GM21381 (cell line): ENCODE measurements around the gene SLC26A1.

Experiments used
- ATAC-seq: cut with Tn5 transposase; IDR thresholded peaks from one replicate; pipeline ENCODE4 v1.9.1; 2021; ENCODE audit warnings: mild to moderate bottlenecking, moderate library complexity; ENCODE audit not compliant: unreplicated experiment

The SLC26A1 gene

GRCh38 chr4:1015179-1015578 is 22.0 kb upstream of the SLC26A1 start:
- ATAC-seq, result no peak

GRCh38 chr4:1014291-1015167 is 21.3 kb upstream of the SLC26A1 start:
- no peak for ATAC-seq

- no peak for ATAC-seq
Measured at GRCh38 chr4:1013225-1014073, 20.2 kb upstream of the SLC26A1 start.

- ATAC-seq, result no peak
Measured at GRCh38 chr4:1012034-1012739, 19.0 kb upstream of the SLC26A1 start.

GRCh38 chr4:1011666-1012033 is 18.4 kb upstream of the SLC26A1 start:
- peak; percentile 2 for ATAC-seq

GRCh38 chr4:1011022-1011665 is 17.9 kb upstream of the SLC26A1 start, which contains the start of gene FGFRL1:
Gene FGFRL1, plus strand, starts transcription at chr4:1011626. Its CDS starts 860 bp downstream, at chr4:1012486.
- ATAC-seq, result peak; percentile 37

GRCh38 chr4:1010395-1011021 is 17.3 kb upstream of the SLC26A1 start:
- ATAC-seq, result no peak

GRCh38 chr4:1009542-1010394 is 16.6 kb upstream of the SLC26A1 start:
- ATAC-seq, result peak; percentile 51

GRCh38 chr4:1008840-1009541 is 15.8 kb upstream of the SLC26A1 start:
- ATAC-seq, result peak; percentile 1

- ATAC-seq, result no peak
Measured at GRCh38 chr4:1006856-1007255, 13.7 kb upstream of the SLC26A1 start.

GRCh38 chr4:1004557-1005485 is 11.6 kb upstream of the SLC26A1 start:
- no peak for ATAC-seq

- no peak for ATAC-seq
Measured at GRCh38 chr4:1004071-1004418, 10.8 kb upstream of the SLC26A1 start.

GRCh38 chr4:1003271-1004070 is 10.3 kb upstream of the SLC26A1 start:
- ATAC-seq, result no peak

- no peak for ATAC-seq
Measured at GRCh38 chr4:1002631-1003251, 9.5 kb upstream of the SLC26A1 start.

GRCh38 chr4:1002131-1002630 is 9.0 kb upstream of the SLC26A1 start:
- ATAC-seq, result no peak

GRCh38 chr4:1001561-1002130 is 8.4 kb upstream of the SLC26A1 start:
- no peak for ATAC-seq
